Gastrocnemius medialis (tissue), 4 donors: ENCODE measurements around the gene SFI1. TPM values are rescaled to one million over a fixed set of nuclear protein-coding genes. Genes with fewer than 3 reads are reported as not detected.

Experiments
- ATAC-seq, 2 donors: fragments of 150-250 bp; one replicate each; pipeline ENCODE4 v1.9.1; 2016
- DNase-seq, 2 donors: peaks; one replicate each; pipeline ENCODE4 v3.0.0-alpha.2; 2019
- H3K27ac ChIP-seq, 4 donors: fragments of 200-600 bp; sonication (generic); 1 replicate in 1 of 4; 2 replicates in 3 of 4; pipeline ENCODE4 v1.5.1; 2016 to 2018; ENCODE audit warnings: mild to moderate bottlenecking in 2 of 4, moderate library complexity in 1 of 4
- H3K27me3 ChIP-seq, 3 donors: fragments of 200-600 bp; sonication (generic) in 2 of 3; 1 replicate in 1 of 3; 2 replicates in 2 of 3; pipeline versions ENCODE4 v1.5.1 to v1.6.0; 2016 to 2019; ENCODE audit warnings: mild to moderate bottlenecking in 1 of 3, moderate library complexity in 1 of 3
- H3K36me3 ChIP-seq, 2 donors: fragments of 200-600 bp; sonication (generic) in 1 of 2; one replicate each; pipeline ENCODE4 v1.5.1; 2017 to 2018
- H3K4me1 ChIP-seq, 2 donors: fragments of 200-600 bp; sonication (generic) in 1 of 2; one replicate each; pipeline ENCODE4 v1.5.1; 2016 to 2017; ENCODE audit warnings: mild to moderate bottlenecking in 2 of 2
- H3K4me3 ChIP-seq, 4 donors: fragments of 200-600 bp; sonication (generic) in 3 of 4; 1 replicate in 1 of 4; 2 replicates in 3 of 4; pipeline ENCODE4 v1.5.1; 2016 to 2019; ENCODE audit warnings: mild to moderate bottlenecking in 2 of 4
- H3K9me3 ChIP-seq, 3 donors: fragments of 200-600 bp; sonication (generic) in 2 of 3; 1 replicate in 1 of 3; 2 replicates in 2 of 3; pipeline ENCODE4 v1.5.1; 2016 to 2019
- CTCF ChIP-seq, 5 experiments: fragments of 450-650 bp in 3 of 5; fragments of 200-600 bp in 2 of 5; sonication (generic) in 2 of 5; IDR thresholded peaks in 4 of 5; conservative IDR thresholded peaks in 1 of 5; 1 replicate in 4 of 5; 2 replicates in 1 of 5; pipeline ENCODE4 v1.5.1; 2016 to 2019; ENCODE audit warnings: antibody characterized with exemption in 5 of 5, mild to moderate bottlenecking in 3 of 5, moderate library complexity in 3 of 5
- POLR2A ChIP-seq, 2 donors: fragments of 450-650 bp; IDR thresholded peaks; one replicate each; pipeline ENCODE4 v1.6.1; 2017; ENCODE audit warnings: antibody characterized with exemption in 2 of 2, mild to moderate bottlenecking in 2 of 2, moderate library complexity in 2 of 2
- in situ Hi-C, 4 donors: fragments of 200-750 bp; cut with MboI; loops; one replicate each; pipeline versions ENCODE4 v1.15.0 to v1.8.0; 2017; ENCODE audit warnings: low sequenced_read_pairs in 4 of 4
- intact Hi-C: fragments of 100-400 bp; cut with DNase I; formaldehyde crosslinking; loops from one replicate; pipeline ENCODE4 v1.15.1; 2023; ENCODE audit warnings: low total_unique reads
- total RNA-seq, 4 donors: library from RNA; depleted of rRNA; stranded (reverse); fragments of >200 nt; gene quantifications; one replicate each; pipeline versions ENCODE4 v1.1.0 to v1.2.3, GENCODE V29; 2016

SFI1 gene
- total RNA-seq, 4 donors from 2014 or later: 1.1 to 12.6 (median 2.7) TPM

- intact Hi-C loops: loop anchor here (5.0 kb wide), 1 partner anchor 361 kb away; no protein-coding TSS in a partner anchor
- in situ Hi-C loops: no loop called here
Measured at GRCh38 chr22:31526270-31526669, 29.9 kb downstream of the SFI1 start.

GRCh38 chr22:31530823-31531195 lies 34.5 kb downstream of the SFI1 start:
- Histone ChIP-seq H3K27ac (no peak overlapping the region), H3K36me3 (no peaks in the 10 kb centered on the region), H3K4me3 (no peak overlapping the region), H3K9me3 (no peaks in the 10 kb centered on the region), H3K27me3 (no peaks in the 10 kb centered on the region), H3K4me1 (no peaks in the 10 kb centered on the region)
- no peak for DNase-seq
- no peak for TF ChIP-seq CTCF (IDR thresholded peaks at IDR 0.05 in 4 of 5, conservative IDR thresholded peaks at IDR 0.05 in 1 of 5)
- TF ChIP-seq POLR2A (IDR thresholded peaks at IDR 0.05): no peak
- intact Hi-C loops (no loop called here), in situ Hi-C loops (no loop called here)
- ATAC-seq: no peak

More at GRCh38 chr22:31526270-31526669, 29.9 kb downstream of the SFI1 start:
- no peak for ATAC-seq
- H3K4me1 ChIP-seq: no peaks in the 10 kb centered on the region
- no peak for TF ChIP-seq POLR2A (IDR thresholded peaks at IDR 0.05)
- no peak for TF ChIP-seq CTCF (IDR thresholded peaks at IDR 0.05 in 4 of 5, conservative IDR thresholded peaks at IDR 0.05 in 1 of 5)
- no peak overlapping the region for H3K4me3 ChIP-seq
- no peak for DNase-seq
- H3K27ac ChIP-seq: no peak overlapping the region
- no peaks in the 10 kb centered on the region for H3K27me3 ChIP-seq
- no peaks in the 10 kb centered on the region for H3K9me3 ChIP-seq
- no peaks in the 10 kb centered on the region for H3K36me3 ChIP-seq

GRCh38 chr22:31532060-31532459 lies 35.7 kb downstream of the SFI1 start:
- intact Hi-C loops: no loop called here
- TF ChIP-seq POLR2A (IDR thresholded peaks at IDR 0.05): no peak
- no peak for TF ChIP-seq CTCF (IDR thresholded peaks at IDR 0.05 in 4 of 5, conservative IDR thresholded peaks at IDR 0.05 in 1 of 5)
- no peaks in the 10 kb centered on the region for H3K4me1 ChIP-seq
- H3K27ac ChIP-seq: no peak overlapping the region
- H3K9me3 ChIP-seq: no peaks in the 10 kb centered on the region
- no peak overlapping the region for H3K4me3 ChIP-seq
- ATAC-seq (no peak), DNase-seq (no peak)
- no peaks in the 10 kb centered on the region for H3K27me3 ChIP-seq
- no peaks in the 10 kb centered on the region for H3K36me3 ChIP-seq
- in situ Hi-C loops: no loop called here

- Histone ChIP-seq H3K4me3 (no peak overlapping the region), H3K4me1 (no peaks in the 10 kb centered on the region), H3K36me3 (no peaks in the 10 kb centered on the region), H3K9me3 (no peaks in the 10 kb centered on the region), H3K27me3 (no peaks in the 10 kb centered on the region), H3K27ac (no peak overlapping the region)
- ATAC-seq (no peak), DNase-seq (no peak)
- TF ChIP-seq POLR2A (IDR thresholded peaks at IDR 0.05) (no peak), CTCF (IDR thresholded peaks at IDR 0.05 in 4 of 5, conservative IDR thresholded peaks at IDR 0.05 in 1 of 5) (no peak)
- in situ Hi-C loops: no loop called here
- intact Hi-C loops: no loop called here
Measured at GRCh38 chr22:31533374-31533773, 37.0 kb downstream of the SFI1 start.

GRCh38 chr22:31537019-31537535 lies 40.7 kb downstream of the SFI1 start:
- no peak for TF ChIP-seq CTCF (IDR thresholded peaks at IDR 0.05 in 4 of 5, conservative IDR thresholded peaks at IDR 0.05 in 1 of 5)
- no peak for TF ChIP-seq POLR2A (IDR thresholded peaks at IDR 0.05)
- DNase-seq (no peak), ATAC-seq (no peak)
- no peak overlapping the region for H3K4me3 ChIP-seq
- in situ Hi-C loops (no loop called here), intact Hi-C loops (no loop called here)
- H3K36me3 ChIP-seq: no peaks in the 10 kb centered on the region
- no peak overlapping the region for H3K27ac ChIP-seq
- H3K9me3 ChIP-seq: no peaks in the 10 kb centered on the region
- H3K27me3 ChIP-seq: no peaks in the 10 kb centered on the region
- no peaks in the 10 kb centered on the region for H3K4me1 ChIP-seq
